Measurements from ENCODE around the gene ARMC6.

The ARMC6 gene

DNA sequence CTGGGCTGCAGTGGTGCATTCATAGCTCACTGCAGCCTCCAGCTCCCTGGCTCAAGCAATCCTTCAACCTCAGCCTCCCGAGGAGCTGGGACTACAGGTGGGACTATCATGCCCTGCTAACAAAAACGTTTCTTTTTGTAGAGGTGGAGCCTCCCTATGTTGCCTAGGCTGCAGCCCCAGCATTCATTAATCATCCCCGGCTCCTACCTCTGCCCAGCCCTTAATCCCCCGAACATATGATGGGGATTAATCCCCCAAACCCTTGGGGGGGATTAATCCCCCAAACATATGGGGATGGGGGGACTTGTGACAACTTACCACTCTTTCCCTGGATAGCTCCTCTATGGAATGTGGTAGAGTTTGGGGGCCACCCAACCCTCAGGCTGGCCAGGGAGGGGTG is 45.9 kb upstream of the ARMC6 start (continued):
- no peak for TF ChIP-seq ZSCAN30 (tag by site-specific recombination; IDR thresholded peaks at IDR 0.05)
- no peak for TF ChIP-seq ZNF350 (tag by site-specific recombination; IDR thresholded peaks at IDR 0.05)
- no peak for TF ChIP-seq ZNF138 (tag by site-specific recombination; IDR thresholded peaks at IDR 0.05; ENCODE audit: borderline replicate concordance)
- TF ChIP-seq SCRT2 (tag by site-specific recombination; IDR thresholded peaks at IDR 0.05): no peak
- no peak for TF ChIP-seq ZNF521 (tag by site-specific recombination; IDR thresholded peaks at IDR 0.05)
- TF ChIP-seq IKZF3 (tag by site-specific recombination; IDR thresholded peaks at IDR 0.05): no peak
- TF ChIP-seq HOXD13 (CRISPR knock-in tag; IDR thresholded peaks at IDR 0.05; ENCODE audit: borderline replicate concordance): no peak
- TF ChIP-seq ZNF221 (tag by site-specific recombination; IDR thresholded peaks at IDR 0.05; ENCODE audit: borderline replicate concordance): no peak
- TF ChIP-seq ZNF324 (tag by site-specific recombination; IDR thresholded peaks at IDR 0.05): no peak
- no peak for TF ChIP-seq ZNF211 (tag by site-specific recombination; IDR thresholded peaks at IDR 0.05; ENCODE audit: low read depth)
- TF ChIP-seq ZNF362 (tag by site-specific recombination; IDR thresholded peaks at IDR 0.05): no peak

DNA sequence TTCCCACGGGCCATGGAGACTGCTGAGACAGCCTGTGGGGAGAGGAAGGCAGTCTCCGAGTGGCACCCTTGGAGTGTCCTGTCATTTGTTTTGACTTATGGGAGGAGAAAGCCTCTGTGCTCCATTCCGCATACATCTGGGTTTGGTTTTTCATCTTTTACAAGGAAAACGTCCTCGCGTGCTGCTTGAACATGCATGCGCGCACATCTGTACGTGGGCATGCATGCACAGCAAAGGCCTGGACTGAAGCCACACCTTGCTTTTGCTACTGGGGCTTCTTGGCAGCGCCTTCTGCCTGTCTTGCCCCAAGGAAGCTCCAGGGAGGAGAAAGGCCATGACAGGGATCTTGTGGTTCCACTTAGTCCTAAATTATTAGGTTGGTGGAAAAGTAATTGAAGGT is 44.1 kb upstream of the ARMC6 start:
- H3K9me3 ChIP-seq (ENCODE audit: control insufficient read depth, insufficient read depth, low read depth, low read length): no peaks in the 10 kb centered on the region
- TF ChIP-seq SP7 (tag by site-specific recombination; IDR thresholded peaks at IDR 0.05) (peak; percentile 51), ZNF514 (tag by site-specific recombination; IDR thresholded peaks at IDR 0.05) (no peak)
- no peak overlapping the region for H3K4me3 ChIP-seq (ENCODE audit: low read depth, low read length)
- ChIA-PET CTCF (no interaction called here), POLR2A (interaction anchor here (0.6 to 1.1 kb wide), 2 partner anchors 20 to 131 kb away, joined by 3 read pairs; no protein-coding TSS in a partner anchor)
- no peak overlapping the region for H3K27ac ChIP-seq (ENCODE audit: extremely low read depth, low read depth, low read length)
- H3K4me1 ChIP-seq (ENCODE audit: control insufficient read depth, insufficient read depth, low read length): no peaks in the 10 kb centered on the region
- peaks cover 9 to 31% of the 10 kb centered on the region in 2 experiments; a peak in 2 of 3 replicates for H3K36me3 ChIP-seq (ENCODE audit: control insufficient read depth in 2 of 2, insufficient read depth in 1 of 2, low read length in 2 of 2)

DNA sequence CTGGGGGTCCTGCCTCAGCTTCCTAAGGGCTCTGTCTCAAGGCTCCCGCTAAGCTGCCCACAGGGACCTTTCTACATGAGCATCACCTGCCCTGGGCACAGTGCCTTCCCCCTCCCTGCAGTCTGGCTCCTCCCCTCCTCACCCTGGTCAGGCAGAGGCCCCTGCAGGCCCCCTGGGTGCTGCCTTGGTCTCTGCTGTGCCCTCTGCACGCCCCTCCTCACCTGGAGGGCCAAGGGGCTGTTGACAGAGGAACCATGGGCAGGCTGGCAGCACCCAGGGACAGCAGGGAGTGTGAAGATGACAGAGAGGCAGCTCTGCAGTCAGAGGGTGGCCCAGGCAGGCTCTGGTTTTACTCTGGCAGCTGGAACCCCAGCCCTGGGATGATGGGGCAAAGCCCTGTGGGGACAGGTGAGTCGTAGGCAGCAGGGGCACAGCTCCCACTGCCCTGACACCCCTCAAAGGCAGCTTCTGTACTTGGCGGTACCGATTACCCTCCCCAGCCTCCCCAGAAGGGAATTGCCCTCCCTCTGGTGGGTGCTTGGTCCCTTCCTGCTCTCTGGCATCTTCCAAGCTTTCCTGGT is 43.2 kb upstream of the ARMC6 start:
- no peaks in the 10 kb centered on the region for H3K4me1 ChIP-seq (ENCODE audit: control insufficient read depth, insufficient read depth, low read length)
- ChIA-PET POLR2A (interaction anchor here (0.6 to 1.1 kb wide), 2 partner anchors 19 to 131 kb away, joined by 3 read pairs; no protein-coding TSS in a partner anchor), CTCF (no interaction called here)
- H3K27ac ChIP-seq (ENCODE audit: extremely low read depth, low read depth, low read length): no peak overlapping the region
- no peak for TF ChIP-seq ZNF175 (tag by site-specific recombination; IDR thresholded peaks at IDR 0.05)
- TF ChIP-seq ZIC2 (tag by site-specific recombination; IDR thresholded peaks at IDR 0.05): peak; percentile 84
- no peaks in the 10 kb centered on the region for H3K9me3 ChIP-seq (ENCODE audit: control insufficient read depth, insufficient read depth, low read depth, low read length)
- H3K4me3 ChIP-seq (ENCODE audit: low read depth, low read length): no peak overlapping the region
- peaks cover 9 to 40% of the 10 kb centered on the region in 2 experiments; a peak in 2 of 3 replicates for H3K36me3 ChIP-seq (ENCODE audit: control insufficient read depth in 2 of 2, insufficient read depth in 1 of 2, low read length in 2 of 2)

GRCh38 chr19:18991006-18991405 is 42.4 kb upstream of the ARMC6 start:
- ChIA-PET POLR2A (no interaction called here), CTCF (interaction anchor here (1.1 kb wide), 1 partner anchor 124 kb away, joined by 4 read pairs; no protein-coding TSS in a partner anchor)
- Histone ChIP-seq H3K4me1 (ENCODE audit: control insufficient read depth, insufficient read depth, low read length) (no peaks in the 10 kb centered on the region), H3K4me3 (ENCODE audit: low read depth, low read length) (no peak overlapping the region), H3K36me3 (ENCODE audit: control insufficient read depth in 2 of 2, insufficient read depth in 1 of 2, low read length in 2 of 2) (peaks cover 10 to 45% of the 10 kb centered on the region in 2 experiments), H3K27ac (ENCODE audit: extremely low read depth, low read depth, low read length) (no peak overlapping the region), H3K9me3 (ENCODE audit: control insufficient read depth, insufficient read depth, low read depth, low read length) (no peaks in the 10 kb centered on the region)
- TF ChIP-seq, protein P1, sequence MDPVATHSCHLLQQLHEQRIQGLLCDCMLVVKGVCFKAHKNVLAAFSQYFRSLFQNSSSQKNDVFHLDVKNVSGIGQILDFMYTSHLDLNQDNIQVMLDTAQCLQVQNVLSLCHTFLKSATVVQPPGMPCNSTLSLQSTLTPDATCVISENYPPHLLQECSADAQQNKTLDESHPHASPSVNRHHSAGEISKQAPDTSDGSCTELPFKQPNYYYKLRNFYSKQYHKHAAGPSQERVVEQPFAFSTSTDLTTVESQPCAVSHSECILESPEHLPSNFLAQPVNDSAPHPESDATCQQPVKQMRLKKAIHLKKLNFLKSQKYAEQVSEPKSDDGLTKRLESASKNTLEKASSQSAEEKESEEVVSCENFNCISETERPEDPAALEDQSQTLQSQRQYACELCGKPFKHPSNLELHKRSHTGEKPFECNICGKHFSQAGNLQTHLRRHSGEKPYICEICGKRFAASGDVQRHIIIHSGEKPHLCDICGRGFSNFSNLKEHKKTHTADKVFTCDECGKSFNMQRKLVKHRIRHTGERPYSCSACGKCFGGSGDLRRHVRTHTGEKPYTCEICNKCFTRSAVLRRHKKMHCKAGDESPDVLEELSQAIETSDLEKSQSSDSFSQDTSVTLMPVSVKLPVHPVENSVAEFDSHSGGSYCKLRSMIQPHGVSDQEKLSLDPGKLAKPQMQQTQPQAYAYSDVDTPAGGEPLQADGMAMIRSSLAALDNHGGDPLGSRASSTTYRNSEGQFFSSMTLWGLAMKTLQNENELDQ (tag by site-specific recombination; IDR thresholded peaks at IDR 0.05; ENCODE audit: low read depth): no peak
- TF ChIP-seq ZNF677 (tag by site-specific recombination; IDR thresholded peaks at IDR 0.05) (no peak), ZNF157 (tag by site-specific recombination; IDR thresholded peaks at IDR 0.05) (no peak), GLIS2 (tag by site-specific recombination; IDR thresholded peaks at IDR 0.05) (no peak), ZNF560 (tag by site-specific recombination; IDR thresholded peaks at IDR 0.05; ENCODE audit: borderline replicate concordance) (no peak), ZBTB21 (tag by site-specific recombination; IDR thresholded peaks at IDR 0.05) (no peak)
- TF ChIP-seq, protein P2, sequence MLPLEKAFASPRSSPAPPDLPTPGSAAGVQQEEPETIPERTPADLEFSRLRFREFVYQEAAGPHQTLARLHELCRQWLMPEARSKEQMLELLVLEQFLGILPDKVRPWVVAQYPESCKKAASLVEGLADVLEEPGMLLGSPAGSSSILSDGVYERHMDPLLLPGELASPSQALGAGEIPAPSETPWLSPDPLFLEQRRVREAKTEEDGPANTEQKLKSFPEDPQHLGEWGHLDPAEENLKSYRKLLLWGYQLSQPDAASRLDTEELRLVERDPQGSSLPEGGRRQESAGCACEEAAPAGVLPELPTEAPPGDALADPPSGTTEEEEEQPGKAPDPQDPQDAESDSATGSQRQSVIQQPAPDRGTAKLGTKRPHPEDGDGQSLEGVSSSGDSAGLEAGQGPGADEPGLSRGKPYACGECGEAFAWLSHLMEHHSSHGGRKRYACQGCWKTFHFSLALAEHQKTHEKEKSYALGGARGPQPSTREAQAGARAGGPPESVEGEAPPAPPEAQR (tag by site-specific recombination; IDR thresholded peaks at IDR 0.05): no peak

Data from HEK293 (cell line).